GM23248 (cell line): ENCODE measurements around the gene IL24.

Source experiments
- EZH2 ChIP-seq: fragments of 200-600 bp; sonication (generic); IDR thresholded peaks from 2 replicates; pipeline ENCODE4 v1.6.1; 2018; ENCODE audit warnings: antibody characterized with exemption, mild to moderate bottlenecking; ENCODE audit not compliant: insufficient read depth, poor library complexity, severe bottlenecking
- EZH2phosphoT487 ChIP-seq: fragments of 200-600 bp; sonication (generic); IDR thresholded peaks from 2 replicates; pipeline ENCODE4 v1.6.1; 2018; ENCODE audit warnings: antibody characterized with exemption, moderate library complexity, mild to moderate bottlenecking, low read depth; ENCODE audit not compliant: insufficient read depth

GRCh38 chr1:206875752-206876377 is 21.4 kb upstream of the IL24 start:
- TF ChIP-seq EZH2, result no peak
- TF ChIP-seq EZH2phosphoT487, result no peak
